K562 (cell line): Measurements from ENCODE around the gene ABHD8. TPM values are rescaled to one million over a fixed set of nuclear protein-coding genes. Genes with fewer than 3 reads are reported as not detected.

Experiments
- IRF9 ChIP-seq: fragments of 450-650 bp; IDR thresholded peaks from 2 replicates; pipeline ENCODE4 v1.6.1; 2016; ENCODE audit warnings: missing biosample characterization, missing genetic modification characterization
- LARP7 ChIP-seq: fragments of 450-650 bp; IDR thresholded peaks from 2 replicates; pipeline ENCODE4 v1.6.1; 2016
- MTF1 ChIP-seq: fragments of 250-450 bp; sonication (Bioruptor Pico); IDR thresholded peaks from 2 replicates; pipeline ENCODE4 v1.9.0; 2021; ENCODE audit warnings: moderate library complexity, mild to moderate bottlenecking, inconsistent platforms, borderline replicate concordance
- NBN ChIP-seq: fragments of 450-650 bp; IDR thresholded peaks from 2 replicates; pipeline ENCODE4 v1.6.1; 2016; ENCODE audit warnings: low read depth, mild to moderate bottlenecking
- OTX1 ChIP-seq: fragments of 450-650 bp; formaldehyde crosslinking; IDR thresholded peaks from 2 replicates; pipeline ENCODE4 v1.4.0; 2022; ENCODE audit warnings: mild to moderate bottlenecking
- RBM25 ChIP-seq: fragments of 200-400 bp; formaldehyde crosslinking; IDR thresholded peaks from 2 replicates; pipeline ENCODE4 v1.6.1; 2018; ENCODE audit warnings: low read length, low read depth, moderate library complexity; ENCODE audit not compliant: severe bottlenecking
- SRSF1 ChIP-seq: fragments of 200-400 bp; formaldehyde crosslinking; IDR thresholded peaks from 2 replicates; pipeline ENCODE4 v1.6.1; 2017; ENCODE audit warnings: mild to moderate bottlenecking, low read depth, low read length, moderate library complexity
- TAF9B ChIP-seq: fragments of 450-650 bp; IDR thresholded peaks from 2 replicates; pipeline ENCODE4 v1.6.1; 2018; ENCODE audit warnings: mild to moderate bottlenecking; ENCODE audit not compliant: partially characterized antibody
- ZFP36 ChIP-seq: fragments of 150-350 bp; IDR thresholded peaks from 2 replicates; pipeline ENCODE4 v1.6.1; 2018; ENCODE audit warnings: low read length, low read depth; ENCODE audit not compliant: partially characterized antibody
- ZNF318 ChIP-seq, 2 experiments: fragments of 450-650 bp; IDR thresholded peaks; 2 replicates each; pipeline ENCODE4 v1.6.1; 2016; ENCODE audit warnings: mild to moderate bottlenecking in 2 of 2, borderline replicate concordance in 1 of 2, low read depth in 1 of 2, moderate library complexity in 1 of 2
- ZNF77 ChIP-seq: fragments of 250-450 bp; sonication (Bioruptor Pico); IDR thresholded peaks from 2 replicates; pipeline ENCODE4 v1.5.0; 2020
- polyA plus RNA-seq, 8 experiments: library from polyadenylated mRNA; depleted of rRNA in 4 of 8; stranded (reverse) in 5 of 8; unstranded in 3 of 8; fragments of >200 nt; fragmentation: Nextera tagmentation in 2 of 8; fragmentation: Illumina TruSeq in 1 of 8; extraction: Ambion mirVana in 2 of 8; extraction: Trizol in 1 of 8; gene quantifications; 2 replicates each; pipeline versions ENCODE4 v1.2.1 to v1.2.3, GENCODE V29; 2011 to 2014; ENCODE audit warnings: inconsistent platforms in 1 of 8, missing spikeins in 1 of 8
- total RNA-seq, 7 experiments: library from RNA; depleted of rRNA in 6 of 7; stranded (reverse); fragments of >200 nt in 6 of 7; fragmentation: Illumina TruSeq in 2 of 7; extraction: Trizol in 2 of 7; gene quantifications; 2 replicates each; pipeline versions ENCODE4 v1.2.1 to v1.2.3, GENCODE V29; 2011 to 2021; ENCODE audit warnings: low replicate concordance in 1 of 7

ABHD8 gene
- total and polyA plus RNA-seq, 9 of the 15 experiments (the other 6 are each of a cell fraction or from before 2014, with no cell fraction given): 0.04 to 6.6 (median 2.0) TPM; not detected in 1

- TF ChIP-seq ZFP36: peak; percentile 26
- 0 out of 2 replicates have a peak, but pooled peaks have one; percentile 25 for TF ChIP-seq OTX1 (CRISPR knock-in tag)
- TF ChIP-seq ZNF318 (IDR thresholded peaks at IDR 0.05; ENCODE audit: borderline replicate concordance in 1 of 2, low read depth in 1 of 2): no peak
- TF ChIP-seq IRF9 (tag): no peak
- TF ChIP-seq ZNF77 (CRISPR knock-in tag): no peak
- no peak for TF ChIP-seq MTF1 (CRISPR knock-in tag)
- TF ChIP-seq NBN: 0 out of 2 replicates have a peak, but pooled peaks have one; percentile 81
- no peak for TF ChIP-seq LARP7
- no peak for TF ChIP-seq SRSF1
- no peak for TF ChIP-seq RBM25
- no peak for TF ChIP-seq TAF9B
These were observed 42.3 kb downstream of the ABHD8 start (continued) for GRCh38 chr19:17260842-17261325.
